NCI-H1436 treated with DMSO at 0.1 percent for 48 hours (cell line): ENCODE measurements around the gene PRKCE.

Source experiments
- DNase-seq: peaks from one replicate; lab custom pipeline; 2025; lab: John Stamatoyannopoulos, UW

Gene PRKCE

DNA sequence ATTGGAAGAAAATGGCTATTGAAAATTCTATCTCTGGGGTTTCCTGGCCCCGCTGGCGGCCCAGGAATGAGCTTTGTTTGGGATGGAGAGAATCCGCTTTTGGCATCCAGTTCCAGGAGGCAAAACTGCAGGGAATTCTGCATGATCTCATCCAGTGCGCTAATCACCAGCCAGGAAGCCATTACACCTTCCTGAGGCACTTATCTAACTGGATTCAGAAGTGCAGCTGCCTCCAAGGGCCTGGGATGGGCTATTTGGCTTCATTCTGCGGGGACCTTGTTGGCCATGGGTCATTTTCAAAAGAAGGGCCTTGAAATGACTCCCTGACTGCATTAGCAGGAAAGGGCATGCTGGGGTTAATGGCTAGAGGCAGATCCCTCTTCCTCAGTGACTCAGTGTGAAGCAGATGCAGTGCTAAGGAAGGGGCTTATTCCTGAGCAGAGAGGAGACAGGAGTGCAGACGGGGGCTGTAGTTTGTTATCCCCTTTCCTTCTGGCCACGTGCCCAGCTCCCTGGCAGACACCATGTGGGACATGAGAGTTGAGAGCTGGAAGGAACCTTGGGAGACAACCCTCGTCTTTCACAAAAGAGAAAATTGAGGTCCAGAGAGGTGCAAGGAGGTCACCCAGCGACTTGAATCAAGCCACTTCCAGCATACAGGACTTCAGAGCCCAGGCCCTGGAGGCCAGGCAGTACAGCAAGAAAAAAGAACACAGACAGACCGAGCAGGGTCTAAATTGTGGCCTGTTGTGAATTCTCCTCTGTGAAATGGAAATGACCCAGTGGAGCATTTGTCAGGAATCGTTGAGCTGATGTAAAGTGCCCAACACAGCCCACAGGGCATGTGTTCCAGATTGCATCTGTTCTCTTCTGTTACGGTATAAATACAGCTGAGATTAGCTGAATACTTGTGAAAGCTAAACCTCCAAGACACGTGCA, 161.8 kb downstream of the PRKCE start:
- DNase-seq = no peak

DNA sequence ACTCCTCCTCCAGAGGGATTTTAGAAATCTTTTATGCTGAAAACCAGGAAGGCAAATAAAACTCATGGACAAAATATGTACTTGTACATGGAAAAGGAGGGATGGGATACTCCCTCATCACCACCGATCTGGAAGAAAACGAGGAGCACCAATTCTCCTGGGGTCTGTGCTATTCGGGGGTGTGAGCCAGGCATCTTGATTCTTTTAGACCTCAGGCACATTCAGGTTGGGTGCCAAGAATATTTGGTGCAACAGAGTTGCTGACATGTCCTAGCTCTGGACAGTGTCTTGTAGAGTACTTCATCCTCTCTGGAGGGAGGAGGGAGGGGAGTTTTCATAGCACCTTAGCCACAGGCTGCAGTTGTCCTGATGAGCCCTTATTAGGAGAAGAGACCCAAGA, 163.0 kb downstream of the PRKCE start:
- no peak for DNase-seq

DNA sequence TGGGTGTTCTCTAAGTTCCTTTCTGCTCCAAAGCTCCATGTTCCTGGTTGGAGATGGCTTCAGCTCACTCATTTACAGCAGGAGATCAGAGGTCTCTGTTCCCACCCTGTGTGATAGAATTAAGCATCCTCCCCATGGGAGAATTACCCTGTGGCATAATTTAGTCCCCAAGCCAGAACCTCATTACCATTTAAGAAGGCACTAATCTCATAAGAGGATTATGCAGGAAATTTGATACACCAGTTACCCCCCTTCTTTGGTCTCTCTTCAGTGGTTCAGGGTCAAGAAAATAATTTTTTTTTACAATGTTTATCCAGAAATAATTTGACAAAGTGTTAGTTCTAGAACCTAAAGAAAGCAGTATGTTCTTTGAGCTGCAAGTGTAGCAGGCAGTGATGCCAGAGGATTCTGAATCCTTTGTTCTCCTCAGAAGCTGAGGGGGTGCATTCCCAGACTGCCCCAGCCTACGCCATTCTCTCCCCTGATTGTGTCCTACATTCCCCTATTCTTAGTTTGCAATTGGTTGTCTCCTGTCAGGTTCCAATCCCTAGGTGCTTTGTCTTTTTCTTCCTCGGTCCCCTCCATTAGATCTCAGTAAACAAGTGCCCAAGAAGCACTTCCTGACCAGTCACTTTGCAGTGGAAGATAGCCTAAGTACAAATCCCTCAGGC, 163.6 kb downstream of the PRKCE start:
- DNase-seq = no peak

DNA sequence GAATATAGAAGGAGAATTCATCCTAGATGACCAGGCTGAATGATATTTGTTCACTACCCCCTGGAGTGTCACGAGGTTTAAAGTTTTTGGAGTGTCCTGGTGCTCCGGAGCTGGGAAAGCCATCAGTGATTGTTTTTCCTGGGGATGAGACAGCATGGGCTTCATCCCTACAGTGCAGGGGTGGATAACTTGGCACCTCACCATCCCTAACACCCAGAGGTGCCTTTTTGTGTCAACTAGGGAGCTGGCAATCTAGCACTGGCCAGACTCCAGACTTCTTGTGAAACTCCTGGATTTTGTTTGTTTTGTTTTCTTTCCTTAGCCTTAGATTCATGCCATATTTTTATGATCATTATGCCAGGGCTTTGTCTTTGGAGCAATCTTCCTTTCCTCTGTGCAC, 164.8 kb downstream of the PRKCE start:
- DNase-seq = no peak

DNA sequence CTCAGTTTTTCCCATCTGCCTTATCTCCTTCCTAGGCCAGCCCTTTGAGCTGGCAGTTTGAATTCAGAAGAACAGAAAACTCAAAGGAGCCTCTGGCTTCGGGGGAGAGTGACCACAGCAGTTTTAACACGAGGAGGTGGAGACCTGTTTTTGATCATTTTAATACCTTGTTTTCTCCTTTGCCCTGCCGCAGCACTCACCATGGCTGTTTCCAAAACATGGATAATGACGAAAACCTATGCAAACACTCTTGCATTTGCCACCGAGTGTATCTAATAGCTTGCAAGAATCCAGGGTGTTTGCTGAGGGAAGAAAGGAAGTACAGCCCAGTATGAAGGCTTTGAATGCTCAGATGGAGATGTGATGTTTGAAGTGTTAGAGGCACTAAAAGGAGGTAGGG, 167.1 kb downstream of the PRKCE start:
- DNase-seq = no peak

DNA sequence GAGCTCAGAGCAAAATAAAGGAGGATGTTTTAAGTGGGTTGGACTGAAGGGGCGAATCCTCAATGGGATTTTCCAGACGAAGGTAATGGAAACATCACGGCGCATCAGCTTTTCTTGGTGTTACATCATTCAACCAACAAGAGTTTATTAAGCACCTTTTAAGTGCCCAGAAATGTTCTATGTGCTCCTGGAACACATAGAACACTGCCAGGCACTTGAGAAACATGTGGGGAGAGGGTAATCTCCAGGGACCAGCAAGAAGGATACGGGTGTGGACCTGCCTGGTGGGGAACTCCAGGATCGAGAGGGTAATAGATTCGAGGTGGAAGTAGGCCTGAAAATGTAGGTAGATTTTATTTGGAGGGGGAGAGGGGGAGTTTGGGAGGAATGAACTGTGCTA, 168.6 kb downstream of the PRKCE start:
- no peak for DNase-seq

DNA sequence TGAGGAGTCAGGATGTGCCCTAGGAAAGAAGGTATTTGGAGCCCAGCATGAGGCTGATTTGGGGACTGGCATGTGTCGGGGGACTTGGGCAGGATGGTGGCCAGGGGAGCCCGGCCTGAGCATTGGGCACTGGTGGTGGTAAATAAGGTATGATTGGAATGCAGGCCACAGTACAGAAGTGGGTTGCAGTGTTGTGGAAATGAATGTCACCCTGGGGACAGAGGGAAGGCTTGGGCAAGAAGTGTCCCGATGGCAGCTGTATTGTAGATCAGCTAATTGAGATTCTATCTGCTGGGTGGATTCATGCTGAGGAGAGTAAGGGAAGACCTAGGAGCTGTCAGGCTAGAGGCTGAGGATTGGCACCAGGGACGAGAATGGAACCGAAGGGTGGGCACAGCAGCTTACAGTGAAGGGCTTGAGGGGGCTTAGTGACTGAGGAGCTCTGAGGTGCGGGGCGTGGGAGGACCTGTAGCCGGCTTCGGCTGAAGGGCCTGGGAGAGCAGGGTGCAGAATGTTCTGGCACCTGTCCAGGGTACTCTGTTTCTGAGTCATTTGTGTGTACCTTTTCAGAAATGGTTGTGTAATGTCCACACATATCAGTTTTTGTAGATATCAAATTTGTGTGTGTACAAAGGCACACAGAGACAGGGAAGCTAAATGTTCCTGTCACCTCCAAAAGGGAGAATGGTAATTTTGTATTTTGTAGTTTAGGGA, 170.2 kb downstream of the PRKCE start:
- no peak for DNase-seq

DNA sequence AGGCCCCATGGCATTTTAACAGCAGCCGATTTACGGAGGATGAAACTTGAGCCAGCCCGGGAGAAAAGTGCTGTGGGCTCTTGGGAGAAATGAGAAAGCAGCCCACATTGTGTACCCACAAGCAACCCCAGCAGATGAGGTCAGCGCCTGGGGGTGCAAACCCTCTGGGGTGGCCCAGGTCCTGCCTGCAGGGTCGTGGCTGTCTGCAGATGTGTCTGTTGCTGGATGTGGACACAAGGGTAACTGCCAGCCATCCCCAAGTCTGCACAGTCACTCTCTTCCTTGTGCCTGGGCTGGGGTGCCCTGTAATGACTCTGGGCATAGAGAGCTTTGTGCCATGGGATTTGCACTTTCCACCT, 170.8 kb downstream of the PRKCE start:
- no peak for DNase-seq

DNA sequence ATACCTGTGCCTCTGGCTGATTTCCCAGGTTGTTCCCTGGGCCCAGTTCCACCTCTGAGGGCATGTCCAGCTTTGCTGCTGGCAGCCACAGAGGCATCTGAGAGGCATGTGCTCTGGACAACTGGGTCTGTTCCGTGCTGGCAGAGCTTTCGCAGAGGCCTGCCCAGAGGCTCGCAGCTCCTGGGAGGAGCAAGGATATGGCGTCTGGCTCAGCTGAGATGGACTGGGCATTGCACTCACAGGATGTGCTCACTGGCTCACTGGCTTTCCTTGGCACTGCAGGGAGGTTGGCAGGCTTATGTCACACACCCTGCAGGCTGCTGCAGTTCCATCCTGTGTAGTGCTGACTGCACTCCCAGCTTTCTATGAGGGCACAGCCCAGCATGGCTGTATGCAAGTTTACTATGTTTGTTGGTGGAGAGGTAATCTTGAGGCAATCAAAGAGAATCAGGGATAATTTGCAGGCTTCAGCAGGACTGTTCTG, 172.3 kb downstream of the PRKCE start:
- peak; percentile 50 for DNase-seq

DNA sequence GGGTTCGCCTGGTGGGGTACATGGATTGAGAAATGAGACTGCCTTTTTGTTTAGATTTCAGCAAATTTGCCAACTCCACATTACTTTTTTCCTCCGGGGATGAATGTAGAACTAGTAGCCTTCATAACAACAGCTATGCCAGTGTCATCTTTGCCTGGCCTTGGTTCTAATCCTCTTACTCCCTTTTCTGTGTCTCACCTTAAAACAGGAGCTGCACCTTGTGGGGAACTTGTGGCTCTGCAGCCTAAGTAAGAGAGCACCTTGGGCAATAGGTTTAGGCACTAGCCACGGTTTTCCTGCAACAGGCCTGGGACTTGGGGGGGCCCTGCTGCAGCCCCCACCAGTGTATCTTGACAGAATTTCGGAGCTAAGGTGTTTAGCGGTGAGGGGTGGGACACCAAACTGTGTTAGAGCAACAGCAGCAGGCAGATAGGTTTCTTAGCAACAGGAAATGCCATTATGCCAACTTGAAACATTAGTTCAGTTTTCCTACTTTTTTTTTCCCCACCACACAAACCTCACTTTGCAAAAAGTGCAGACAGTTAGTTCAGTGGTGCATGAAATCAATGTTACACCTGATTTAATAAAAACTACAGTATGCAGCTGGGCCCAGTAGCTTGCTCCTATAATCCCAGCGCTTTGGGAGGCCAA, 173.7 kb downstream of the PRKCE start:
- DNase-seq = no peak

DNA sequence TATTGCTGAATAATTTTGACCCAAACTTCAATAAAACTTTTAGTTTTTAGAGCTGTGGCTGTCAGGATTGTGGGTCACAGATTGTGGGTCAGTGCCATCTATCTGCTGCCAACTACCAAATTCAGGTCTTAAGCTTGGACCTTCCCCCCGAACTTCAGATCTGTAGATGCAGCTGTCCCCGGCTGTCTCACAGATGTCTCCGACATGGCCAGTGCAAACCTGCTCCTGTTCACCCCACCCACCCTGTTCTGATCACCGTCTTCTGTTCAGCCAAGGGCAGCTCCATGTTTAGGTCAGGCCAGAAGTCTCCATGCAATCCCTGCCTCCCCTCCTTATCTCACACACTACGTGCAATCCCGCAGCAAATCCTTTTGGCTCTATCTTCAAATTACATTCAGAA, 175.0 kb downstream of the PRKCE start:
- no peak for DNase-seq

DNA sequence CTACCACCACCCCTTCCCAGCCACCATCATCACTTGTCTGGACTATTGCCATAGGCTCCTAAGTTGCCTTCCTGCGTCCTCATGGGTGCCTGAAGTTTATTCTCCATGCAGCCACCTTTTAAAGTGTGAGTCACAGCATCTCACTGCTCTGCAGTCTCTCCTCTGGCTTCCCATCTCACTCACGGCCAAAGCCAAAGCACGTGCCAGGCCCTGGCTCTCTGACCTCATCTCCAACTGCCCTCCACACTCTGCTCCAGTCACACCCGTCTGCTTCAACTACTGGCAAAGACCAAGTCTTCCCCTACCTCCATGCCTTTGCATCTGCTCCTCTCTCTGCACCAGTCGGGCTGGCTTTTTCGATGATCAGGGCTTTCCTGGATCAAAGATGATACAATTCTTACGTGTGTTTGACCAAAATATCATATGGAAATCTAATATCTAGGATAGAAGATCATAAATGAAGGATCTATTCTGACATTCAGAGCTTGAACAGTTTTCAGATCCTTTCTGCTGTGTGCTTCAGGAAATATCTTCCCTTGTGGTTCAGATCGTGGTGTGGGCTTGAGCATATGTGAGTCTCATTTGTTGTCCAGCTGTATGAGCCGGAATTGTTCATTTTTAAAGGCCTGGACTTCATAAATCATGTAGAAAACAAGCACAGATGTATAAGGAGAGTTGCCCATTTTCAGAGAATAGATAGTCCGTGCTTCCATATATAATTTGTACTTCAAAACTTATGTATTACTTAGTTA, 175.6 kb downstream of the PRKCE start:
- DNase-seq = no peak

DNA sequence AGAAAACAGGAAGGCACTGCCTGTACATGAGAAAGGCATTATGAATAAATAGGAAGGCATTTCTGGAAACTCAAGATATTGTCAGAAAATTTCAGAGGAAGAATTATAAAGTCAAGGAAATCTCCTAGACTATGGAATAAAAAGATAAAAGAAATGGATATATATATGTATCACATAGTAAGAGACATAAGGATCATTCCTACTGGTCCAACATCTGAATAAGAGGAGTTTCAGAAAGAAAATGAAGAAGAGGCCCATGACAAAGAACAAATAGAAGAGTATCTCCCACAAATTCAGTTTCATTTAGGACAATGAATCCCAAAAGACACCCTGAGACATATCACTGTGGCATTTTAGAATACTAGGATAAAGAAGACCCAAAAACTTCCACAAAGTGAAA, 178.8 kb downstream of the PRKCE start:
- no peak for DNase-seq

DNA sequence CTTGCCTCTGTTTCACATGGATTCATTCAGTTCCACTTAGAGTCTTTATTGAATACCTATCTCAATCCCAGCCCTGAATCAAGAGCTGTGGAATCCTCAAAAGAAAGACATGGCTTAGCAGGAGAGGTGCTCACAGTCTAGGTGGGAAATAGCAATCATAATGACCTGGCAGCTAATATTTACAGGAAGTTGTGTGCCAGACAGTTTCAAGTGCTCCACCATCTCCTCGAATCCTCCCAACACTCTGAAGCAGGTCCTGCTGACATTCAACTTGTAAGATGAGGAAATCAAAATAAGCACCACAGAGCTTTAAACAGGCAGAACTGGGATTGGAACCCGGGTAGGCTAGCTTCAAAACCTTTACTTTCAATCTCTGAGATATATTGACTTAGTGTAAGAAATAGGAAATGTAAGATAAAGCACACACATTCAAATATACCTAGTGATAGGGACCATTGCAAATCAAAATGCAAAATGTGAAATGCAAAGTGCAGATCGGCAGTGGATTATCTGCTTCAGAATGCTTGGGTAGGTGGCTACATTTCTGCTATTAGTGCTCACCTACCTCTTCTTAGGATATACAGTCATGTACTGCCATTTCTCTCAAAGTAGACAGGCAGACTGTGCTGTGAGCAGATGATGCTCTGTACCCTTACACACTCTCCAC, 182.0 kb downstream of the PRKCE start:
- DNase-seq = no peak

DNA sequence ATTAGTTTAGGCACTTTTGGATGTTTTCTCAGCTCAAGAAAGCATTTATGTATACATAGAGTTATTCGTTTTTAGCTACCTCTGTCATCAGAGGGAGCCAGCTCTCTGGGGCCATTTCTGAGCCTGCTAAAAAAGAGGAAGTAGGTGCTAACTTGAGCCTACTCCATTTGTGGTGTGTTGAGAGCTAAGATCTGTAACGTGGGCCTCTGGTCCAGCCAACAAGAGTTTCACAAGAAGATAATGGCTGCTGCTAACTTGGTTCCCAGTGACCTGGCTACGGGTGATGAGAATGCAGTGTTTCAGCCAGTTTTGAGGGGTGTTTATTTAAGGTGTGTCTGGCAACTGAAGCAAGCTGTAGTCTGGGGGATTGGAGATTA, 182.5 kb downstream of the PRKCE start:
- DNase-seq = no peak

DNA sequence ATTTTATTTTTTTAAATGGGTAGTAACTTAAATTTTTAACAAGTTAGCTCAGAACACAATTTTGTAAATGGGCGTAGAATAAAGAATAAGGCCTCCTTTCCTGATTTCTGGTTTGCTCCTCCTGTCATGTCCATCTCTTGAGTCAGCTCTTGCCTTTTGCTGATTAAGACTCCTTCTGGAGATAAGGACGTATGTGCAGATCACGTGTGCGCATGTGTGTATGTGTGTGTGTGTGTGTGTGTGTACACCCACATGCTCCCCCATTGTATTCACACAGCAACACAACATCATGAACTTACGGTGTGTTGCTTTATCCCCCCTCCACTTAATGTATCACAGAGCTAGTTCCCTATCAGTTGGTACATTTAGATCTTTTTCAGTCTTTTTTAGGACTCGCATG, 182.9 kb downstream of the PRKCE start:
- DNase-seq = no peak

DNA sequence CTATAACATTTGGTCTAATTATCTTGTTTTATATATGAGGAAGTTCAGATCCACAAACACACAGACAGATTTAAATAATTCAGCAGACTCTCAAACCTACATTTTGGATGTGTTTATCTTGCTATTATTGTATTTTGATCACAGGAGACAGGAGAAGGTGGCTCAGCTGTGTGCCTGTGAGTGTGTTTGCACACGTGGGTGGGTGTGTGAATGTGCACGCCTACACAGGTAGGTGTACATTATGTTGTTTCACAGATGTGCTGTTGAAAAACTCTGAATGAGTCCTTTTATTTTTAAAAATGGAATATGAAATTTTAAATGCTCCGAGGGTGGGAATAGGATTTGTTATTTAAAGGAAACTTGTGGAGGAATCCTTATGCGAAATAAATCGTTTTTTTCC, 183.4 kb downstream of the PRKCE start:
- no peak for DNase-seq

DNA sequence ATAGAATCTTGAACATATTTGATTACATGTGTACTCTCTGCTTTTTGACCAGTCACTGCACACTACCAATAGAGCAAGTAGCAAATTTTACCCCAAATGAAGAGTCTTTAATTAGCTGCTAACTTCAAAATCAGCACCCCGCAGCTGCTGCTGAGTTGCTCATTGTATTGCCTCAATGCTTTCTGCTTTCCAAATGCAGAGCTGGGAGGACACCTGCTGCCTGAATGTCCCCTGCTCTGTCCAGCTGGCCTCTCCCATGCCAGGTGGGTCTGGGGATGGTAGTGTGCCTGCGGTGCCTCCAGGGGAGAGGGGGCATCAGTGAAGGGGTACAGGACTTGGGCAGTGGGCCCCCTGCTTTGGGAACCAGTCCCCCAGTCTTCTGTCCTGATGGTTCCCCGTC, 184.8 kb downstream of the PRKCE start:
- no peak for DNase-seq

DNA sequence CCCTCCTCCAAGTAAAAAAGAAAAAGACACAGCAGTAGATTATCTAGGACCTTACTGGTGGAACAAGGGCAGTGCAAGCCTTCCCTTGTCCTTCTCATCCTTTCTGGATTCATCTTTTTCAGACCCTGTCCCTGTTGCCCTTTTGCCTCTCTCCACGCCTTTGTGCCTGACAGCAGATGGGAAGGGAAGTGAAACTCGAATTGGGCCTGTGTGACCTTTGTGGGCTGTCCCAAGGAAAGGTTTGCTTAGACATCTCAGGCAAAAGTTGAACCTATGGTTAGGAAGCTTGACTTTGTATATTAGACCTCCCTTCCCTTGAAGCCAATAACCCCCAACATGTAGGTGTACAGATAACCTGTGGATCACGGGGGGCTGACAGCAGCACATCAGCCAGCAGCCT, 185.3 kb downstream of the PRKCE start:
- no peak for DNase-seq

DNA sequence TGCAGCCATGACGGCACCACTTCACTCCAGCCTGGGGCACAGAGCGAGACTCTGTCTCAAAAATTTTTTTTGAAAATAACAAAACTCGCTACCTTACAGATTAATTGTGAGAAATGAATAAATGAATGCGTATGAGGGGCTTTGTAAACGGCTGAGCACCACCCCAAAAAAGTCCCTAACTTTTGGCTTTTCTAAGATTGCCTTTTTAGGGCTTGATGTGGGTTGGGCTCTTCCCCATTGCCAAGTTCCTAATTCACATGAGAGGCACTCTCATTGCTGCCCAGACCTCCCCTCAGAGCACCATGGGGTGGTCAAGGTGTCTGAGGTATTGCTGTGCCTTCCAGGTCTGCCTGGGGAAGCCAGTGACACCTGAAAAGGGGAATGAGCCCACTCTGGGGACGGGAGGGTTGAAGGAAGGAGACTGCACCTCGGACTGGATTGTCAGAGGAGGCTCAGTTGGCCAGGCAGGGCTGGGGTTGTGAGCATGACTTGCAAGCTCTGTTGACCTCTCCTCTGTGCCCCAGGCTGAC, 186.4 kb downstream of the PRKCE start:
- no peak for DNase-seq
